Measurements from ENCODE around the gene TTC21A. TPM values are rescaled to one million over a fixed set of nuclear protein-coding genes. Genes with fewer than 3 reads are reported as not detected.
"Not testable (repeated sequence)": the region's sequence is repeated elsewhere in the genome, so short reads cannot be mapped to it uniquely, and the experiment has no call there.

Gene TTC21A, protein sequence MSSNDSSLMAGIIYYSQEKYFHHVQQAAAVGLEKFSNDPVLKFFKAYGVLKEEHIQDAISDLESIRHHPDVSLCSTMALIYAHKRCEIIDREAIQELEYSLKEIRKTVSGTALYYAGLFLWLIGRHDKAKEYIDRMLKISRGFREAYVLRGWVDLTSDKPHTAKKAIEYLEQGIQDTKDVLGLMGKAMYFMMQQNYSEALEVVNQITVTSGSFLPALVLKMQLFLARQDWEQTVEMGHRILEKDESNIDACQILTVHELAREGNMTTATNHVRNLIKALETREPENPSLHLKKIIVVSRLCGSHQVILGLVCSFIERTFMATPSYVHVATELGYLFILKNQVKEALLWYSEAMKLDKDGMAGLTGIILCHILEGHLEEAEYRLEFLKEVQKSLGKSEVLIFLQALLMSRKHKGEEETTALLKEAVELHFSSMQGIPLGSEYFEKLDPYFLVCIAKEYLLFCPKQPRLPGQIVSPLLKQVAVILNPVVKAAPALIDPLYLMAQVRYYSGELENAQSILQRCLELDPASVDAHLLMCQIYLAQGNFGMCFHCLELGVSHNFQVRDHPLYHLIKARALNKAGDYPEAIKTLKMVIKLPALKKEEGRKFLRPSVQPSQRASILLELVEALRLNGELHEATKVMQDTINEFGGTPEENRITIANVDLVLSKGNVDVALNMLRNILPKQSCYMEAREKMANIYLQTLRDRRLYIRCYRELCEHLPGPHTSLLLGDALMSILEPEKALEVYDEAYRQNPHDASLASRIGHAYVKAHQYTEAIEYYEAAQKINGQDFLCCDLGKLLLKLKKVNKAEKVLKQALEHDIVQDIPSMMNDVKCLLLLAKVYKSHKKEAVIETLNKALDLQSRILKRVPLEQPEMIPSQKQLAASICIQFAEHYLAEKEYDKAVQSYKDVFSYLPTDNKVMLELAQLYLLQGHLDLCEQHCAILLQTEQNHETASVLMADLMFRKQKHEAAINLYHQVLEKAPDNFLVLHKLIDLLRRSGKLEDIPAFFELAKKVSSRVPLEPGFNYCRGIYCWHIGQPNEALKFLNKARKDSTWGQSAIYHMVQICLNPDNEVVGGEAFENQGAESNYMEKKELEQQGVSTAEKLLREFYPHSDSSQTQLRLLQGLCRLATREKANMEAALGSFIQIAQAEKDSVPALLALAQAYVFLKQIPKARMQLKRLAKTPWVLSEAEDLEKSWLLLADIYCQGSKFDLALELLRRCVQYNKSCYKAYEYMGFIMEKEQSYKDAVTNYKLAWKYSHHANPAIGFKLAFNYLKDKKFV (N-terminal part only)
- total RNA-seq: 10 to 100 TPM in 1 of 2 donors, 1 to 10 TPM in 1; 3.6 to 11.6 TPM
- 10 to 100 TPM in 1 of 2 donors, 1 to 10 TPM in 1; 1.8 to 15.0 TPM for polyA plus RNA-seq
- long read RNA-seq, donor 1, partial matches to known transcripts: 0 of 10 reads
- long read RNA-seq, donor 1, other reads (novel, unspliced or antisense): 8 of 10 reads
- long read RNA-seq, donor 2, partial matches to known transcripts: 2 of 6 reads
- long read RNA-seq, donor 2, other reads (novel, unspliced or antisense): 3 of 6 reads

DNA sequence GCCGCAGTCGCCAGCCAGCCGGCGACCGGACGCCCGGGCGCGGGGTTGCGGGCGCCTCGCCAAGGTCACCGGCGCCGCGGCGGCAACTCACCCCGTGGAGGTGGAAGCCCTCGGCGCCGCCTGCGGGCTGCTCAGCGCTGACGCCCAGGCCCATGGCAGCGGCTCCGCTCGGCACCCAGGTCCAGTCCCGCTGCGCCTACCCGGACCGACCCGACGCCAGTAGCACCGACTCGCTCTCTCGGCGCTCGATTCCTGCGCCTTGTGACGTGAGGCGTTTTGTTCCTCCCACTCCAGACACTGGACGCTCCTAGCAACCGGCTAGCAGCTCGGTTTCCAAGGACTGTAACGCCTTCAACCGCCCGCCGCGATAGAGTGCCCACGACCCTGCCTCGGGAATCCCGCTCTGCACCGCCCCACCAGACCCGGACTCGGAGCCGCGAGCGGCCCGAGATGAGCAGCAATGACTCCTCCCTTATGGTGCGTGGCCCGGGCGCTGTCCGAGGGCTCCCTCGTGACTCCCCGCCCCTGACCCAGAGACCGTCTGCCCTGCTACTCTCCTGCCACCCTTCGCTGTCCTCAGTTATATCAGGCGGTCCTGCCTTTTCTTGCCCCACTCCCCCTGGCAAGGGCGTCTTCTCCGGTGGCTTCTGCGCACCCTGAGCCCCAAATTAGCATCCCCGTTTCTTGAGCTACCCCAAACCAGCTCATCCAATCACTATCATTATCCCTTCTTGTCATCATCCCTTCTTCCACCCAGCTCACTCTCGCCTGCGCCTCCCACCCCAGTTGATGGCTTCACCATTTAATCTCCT is at the start of gene TTC21A, which contains the start of gene GORASP1:
Gene TTC21A, plus strand, starts transcription at position 293 of the 812 bp plus-strand sequence. Its CDS starts 158 bp downstream, at position 451.
Gene GORASP1, minus strand, starts transcription at position 240 of the 812 bp plus-strand sequence. Its CDS starts 86 bp downstream, at position 154.
- intact Hi-C loops (cut with DNase I): loop anchor here (2.0 to 10.0 kb wide), 5 partner anchors 39 to 277 kb away; partner anchors contain the start of gene SLC25A38 (in 2 of the 2)
- H3K4me3 ChIP-seq (ENCODE audit: low read length in 2 of 2): peak within 1 kb of the TSS; percentile 71 to 86
- no peaks in the 10 kb centered on the region for H3K27me3 ChIP-seq (ENCODE audit: control insufficient read depth in 1 of 2, insufficient read depth in 2 of 2, low read length in 1 of 2)
- DNase-seq (peak; percentile 95 to 96), ATAC-seq (ENCODE audit: low FRiP score) (peak; percentile 95)
- no peaks in the 10 kb centered on the region for H3K4me1 ChIP-seq (ENCODE audit: control insufficient read depth in 1 of 2, insufficient read depth in 2 of 2, low read length in 2 of 2)
- no peaks in the 10 kb centered on the region for H3K36me3 ChIP-seq (ENCODE audit: control insufficient read depth in 1 of 2, insufficient read depth in 2 of 2, low read length in 1 of 2)
- peak within 1 kb of the TSS; percentile 50 to 51 for H3K27ac ChIP-seq (ENCODE audit: low read depth in 1 of 2, low read length in 2 of 2)
- WGBS, 2 donors: 0 to 1% methylated on average over 61 to 74 of the region's 74 CpGs
- H3K9me3 ChIP-seq (ENCODE audit: control insufficient read depth, low read length): no peaks in the 10 kb centered on the region

DNA sequence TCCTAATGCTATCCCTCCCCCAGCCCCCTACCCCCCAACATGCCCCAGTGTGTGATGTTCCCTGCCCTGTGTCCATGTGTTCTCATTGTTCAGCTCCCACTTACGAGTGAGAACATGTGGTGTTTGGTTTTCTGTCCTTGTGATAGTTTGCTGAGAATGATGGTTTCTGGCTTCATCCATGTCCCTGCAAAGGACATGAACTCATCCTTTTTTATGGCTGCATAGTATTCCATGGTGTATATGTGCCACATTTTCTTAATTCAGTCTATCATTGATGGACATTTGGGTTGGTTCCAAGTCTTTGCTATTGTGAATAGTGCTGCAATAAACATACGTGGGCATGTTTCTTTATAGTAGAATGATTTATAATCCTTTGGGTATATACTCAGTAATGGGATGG is 46.3 kb upstream of the TTC21A start:
- intact Hi-C loops (cut with DNase I); H3K27ac ChIP-seq (ENCODE audit: low read depth in 1 of 2, low read length in 2 of 2); H3K9me3 ChIP-seq (ENCODE audit: control insufficient read depth, low read length); H3K4me1 ChIP-seq (ENCODE audit: control insufficient read depth in 1 of 2, insufficient read depth in 2 of 2, low read length in 2 of 2); ATAC-seq (ENCODE audit: low FRiP score); H3K27me3 ChIP-seq (ENCODE audit: control insufficient read depth in 1 of 2, insufficient read depth in 2 of 2, low read length in 1 of 2); H3K4me3 ChIP-seq (ENCODE audit: low read length in 2 of 2); DNase-seq; H3K36me3 ChIP-seq (ENCODE audit: control insufficient read depth in 1 of 2, insufficient read depth in 2 of 2, low read length in 1 of 2): not testable (repeated sequence)
- 86 to 89% methylated on average over 2 of the region's 2 CpGs for WGBS, 2 donors

DNA sequence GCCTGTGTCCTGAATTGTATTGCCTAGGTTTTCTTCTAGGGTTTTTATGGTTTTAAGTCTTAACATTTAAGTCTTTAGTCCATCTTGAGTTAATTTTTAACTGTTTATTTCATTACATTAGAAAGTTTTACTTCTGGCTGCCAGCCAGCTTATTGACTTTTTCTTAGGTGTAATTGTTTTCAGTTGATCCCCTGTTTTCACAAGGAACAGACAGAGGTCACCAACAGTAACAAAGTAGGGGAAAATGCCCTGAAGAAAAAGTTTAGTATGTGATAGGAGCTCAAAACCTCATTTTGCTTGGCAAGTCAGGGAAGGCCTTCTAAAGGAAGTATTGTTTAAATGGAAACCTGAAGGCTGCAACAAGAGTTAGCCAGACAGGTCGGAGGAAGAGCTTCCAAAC is 45.3 kb upstream of the TTC21A start:
- intact Hi-C loops (cut with DNase I): no loop called here
- 68 to 71% methylated on average over 1 of the region's 1 CpG for WGBS, 2 donors
- DNase-seq (no peak), ATAC-seq (ENCODE audit: low FRiP score) (no peak)
- H3K36me3 ChIP-seq (ENCODE audit: control insufficient read depth in 1 of 2, insufficient read depth in 2 of 2, low read length in 1 of 2): no peaks in the 10 kb centered on the region
- H3K4me3 ChIP-seq (ENCODE audit: low read length in 2 of 2): no peak overlapping the region
- H3K9me3 ChIP-seq (ENCODE audit: control insufficient read depth, low read length): no peaks in the 10 kb centered on the region
- no peaks in the 10 kb centered on the region for H3K27me3 ChIP-seq (ENCODE audit: control insufficient read depth in 1 of 2, insufficient read depth in 2 of 2, low read length in 1 of 2)
- no peaks in the 10 kb centered on the region for H3K4me1 ChIP-seq (ENCODE audit: control insufficient read depth in 1 of 2, insufficient read depth in 2 of 2, low read length in 2 of 2)
- no peak overlapping the region for H3K27ac ChIP-seq (ENCODE audit: low read depth in 1 of 2, low read length in 2 of 2)

DNA sequence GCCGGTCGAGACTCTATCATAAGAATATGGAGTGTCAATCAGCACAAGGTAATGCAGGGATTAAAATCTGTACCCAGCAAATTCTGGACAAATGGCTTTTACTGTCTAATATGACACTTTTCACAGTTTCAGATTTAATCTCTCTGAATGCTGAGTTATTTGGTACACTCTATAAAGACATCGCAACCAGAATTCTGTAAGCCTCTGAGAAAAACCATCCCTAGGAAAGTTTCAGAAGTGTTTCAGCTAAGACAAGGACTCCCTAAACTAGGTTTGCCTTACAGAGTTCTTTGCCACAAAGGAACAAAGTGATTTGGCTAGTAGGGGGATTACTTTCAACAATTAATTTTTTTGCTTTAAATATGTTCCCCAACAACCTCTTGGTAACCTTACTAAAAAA is 44.3 kb upstream of the TTC21A start:
- Histone ChIP-seq H3K4me3 (ENCODE audit: low read length in 2 of 2) (no peak overlapping the region), H3K4me1 (ENCODE audit: control insufficient read depth in 1 of 2, insufficient read depth in 2 of 2, low read length in 2 of 2) (no peaks in the 10 kb centered on the region), H3K9me3 (ENCODE audit: control insufficient read depth, low read length) (no peaks in the 10 kb centered on the region), H3K36me3 (ENCODE audit: control insufficient read depth in 1 of 2, insufficient read depth in 2 of 2, low read length in 1 of 2) (no peaks in the 10 kb centered on the region), H3K27me3 (ENCODE audit: control insufficient read depth in 1 of 2, insufficient read depth in 2 of 2, low read length in 1 of 2) (no peaks in the 10 kb centered on the region), H3K27ac (ENCODE audit: low read depth in 1 of 2, low read length in 2 of 2) (no peak overlapping the region)
- ATAC-seq (ENCODE audit: low FRiP score) (no peak), DNase-seq (no peak)
- WGBS, 2 donors: 91 to 94% methylated on average over 3 of the region's 3 CpGs
- intact Hi-C loops (cut with DNase I): no loop called here

DNA sequence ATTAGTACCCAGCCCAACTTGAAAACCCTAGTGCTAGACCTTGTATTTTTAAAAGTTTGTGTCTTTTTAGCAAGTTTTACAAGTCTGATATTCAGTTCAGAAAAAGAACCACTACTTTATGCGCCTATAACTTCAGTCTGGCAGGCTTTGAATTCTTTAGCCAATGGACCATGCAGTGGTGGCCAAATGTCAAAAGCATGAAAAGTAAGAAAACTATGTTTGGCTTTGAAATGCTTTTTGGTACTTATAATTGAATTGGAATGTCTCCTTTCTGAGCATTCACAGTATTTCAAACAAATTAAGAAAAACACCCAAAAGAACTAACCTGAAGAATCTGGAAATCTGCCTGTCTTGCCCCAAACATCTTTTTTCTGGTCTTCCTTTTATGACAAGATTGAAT is 42.8 kb upstream of the TTC21A start:
- no peak for DNase-seq
- no peak overlapping the region for H3K4me3 ChIP-seq (ENCODE audit: low read length in 2 of 2)
- no peak for ATAC-seq (ENCODE audit: low FRiP score)
- no peaks in the 10 kb centered on the region for H3K4me1 ChIP-seq (ENCODE audit: control insufficient read depth in 1 of 2, insufficient read depth in 2 of 2, low read length in 2 of 2)
- 6 to 20% methylated on average over 1 of the region's 1 CpG for WGBS, 2 donors
- no peaks in the 10 kb centered on the region for H3K36me3 ChIP-seq (ENCODE audit: control insufficient read depth in 1 of 2, insufficient read depth in 2 of 2, low read length in 1 of 2)
- no peaks in the 10 kb centered on the region for H3K27me3 ChIP-seq (ENCODE audit: control insufficient read depth in 1 of 2, insufficient read depth in 2 of 2, low read length in 1 of 2)
- no peaks in the 10 kb centered on the region for H3K9me3 ChIP-seq (ENCODE audit: control insufficient read depth, low read length)
- H3K27ac ChIP-seq (ENCODE audit: low read depth in 1 of 2, low read length in 2 of 2): peak overlapping the region in 1 of 2 donors; percentile 43
- intact Hi-C loops (cut with DNase I): no loop called here

DNA sequence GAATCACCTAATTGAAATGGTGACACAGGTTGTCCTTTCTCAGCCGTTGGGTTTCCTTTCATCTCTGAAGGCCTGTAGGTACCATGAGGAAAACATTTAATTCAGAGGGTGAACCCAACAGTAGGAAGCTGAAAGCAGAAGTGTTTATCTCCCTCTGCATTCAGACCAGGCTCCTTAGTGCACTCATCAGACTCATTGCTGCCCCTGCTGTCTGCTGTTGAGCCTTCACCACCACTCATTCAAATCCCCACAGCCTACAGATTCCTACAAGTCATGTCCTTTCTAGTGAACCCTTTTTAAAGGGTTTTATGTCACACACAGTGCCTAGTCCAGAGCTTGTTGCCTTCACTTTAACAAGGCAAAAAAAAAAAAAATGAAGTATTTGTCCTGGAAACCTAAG is 42.3 kb upstream of the TTC21A start:
- 14 to 23% methylated on average over 1 of the region's 1 CpG for WGBS, 2 donors
- no peak for ATAC-seq (ENCODE audit: low FRiP score)
- intact Hi-C loops (cut with DNase I): no loop called here

DNA sequence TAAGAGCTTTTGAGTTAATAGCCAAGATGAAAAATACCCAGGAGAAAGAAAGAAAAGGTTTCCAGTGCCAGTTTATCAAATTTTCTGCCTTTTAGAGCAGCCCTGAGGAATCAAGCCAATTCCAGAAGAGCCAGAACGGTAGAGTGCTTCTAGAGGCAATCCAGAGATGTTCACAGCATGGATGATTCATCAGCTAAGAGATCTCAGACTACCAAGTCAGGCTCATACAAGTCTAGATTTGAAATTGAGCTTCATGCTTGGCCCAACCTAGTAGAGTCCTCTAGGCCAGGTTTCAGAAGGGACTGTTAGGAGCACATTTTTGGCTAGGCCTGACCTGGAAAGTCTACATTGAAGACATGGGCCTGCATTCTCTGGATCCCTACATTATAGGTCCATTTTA is 40.2 kb upstream of the TTC21A start:
- no peak for ATAC-seq (ENCODE audit: low FRiP score)
- WGBS, 2 donors: 10 to 13% methylated on average over 1 of the region's 1 CpG
- no peak for DNase-seq
- intact Hi-C loops (cut with DNase I): no loop called here
- Histone ChIP-seq H3K9me3 (ENCODE audit: control insufficient read depth, low read length) (no peaks in the 10 kb centered on the region), H3K27ac (ENCODE audit: low read depth in 1 of 2, low read length in 2 of 2) (no peak overlapping the region), H3K36me3 (ENCODE audit: control insufficient read depth in 1 of 2, insufficient read depth in 2 of 2, low read length in 1 of 2) (peaks cover 2% of the 10 kb centered on the region in 2 donors), H3K4me3 (ENCODE audit: low read length in 2 of 2) (no peak overlapping the region), H3K4me1 (ENCODE audit: control insufficient read depth in 1 of 2, insufficient read depth in 2 of 2, low read length in 2 of 2) (no peaks in the 10 kb centered on the region), H3K27me3 (ENCODE audit: control insufficient read depth in 1 of 2, insufficient read depth in 2 of 2, low read length in 1 of 2) (no peaks in the 10 kb centered on the region)

More for the DNA sequence above, 42.3 kb upstream of the TTC21A start:
- Histone ChIP-seq H3K9me3 (ENCODE audit: control insufficient read depth, low read length) (no peaks in the 10 kb centered on the region), H3K27ac (ENCODE audit: low read depth in 1 of 2, low read length in 2 of 2) (peak overlapping the region; percentile 12 to 43), H3K4me1 (ENCODE audit: control insufficient read depth in 1 of 2, insufficient read depth in 2 of 2, low read length in 2 of 2) (no peaks in the 10 kb centered on the region), H3K27me3 (ENCODE audit: control insufficient read depth in 1 of 2, insufficient read depth in 2 of 2, low read length in 1 of 2) (no peaks in the 10 kb centered on the region), H3K36me3 (ENCODE audit: control insufficient read depth in 1 of 2, insufficient read depth in 2 of 2, low read length in 1 of 2) (no peaks in the 10 kb centered on the region), H3K4me3 (ENCODE audit: low read length in 2 of 2) (no peak overlapping the region)
- DNase-seq: no peak
